NCI-H146 treated with DMSO at 0.1 percent for 48 hours (cell line): ENCODE results near the gene CSTF2T.

Experiments
- DNase-seq: peaks from one replicate; lab custom pipeline; 2025; ENCODE audit not compliant: unreplicated experiment; lab: John Stamatoyannopoulos, UW

The CSTF2T gene

GRCh38 chr10:51653025-51653424 lies 46.4 kb downstream of the CSTF2T start:
- DNase-seq, result no peak

GRCh38 chr10:51651063-51651462 lies 48.3 kb downstream of the CSTF2T start:
- no peak for DNase-seq

GRCh38 chr10:51649064-51649463 lies 50.3 kb downstream of the CSTF2T start:
- DNase-seq, result no peak
